Neural crest cell (in vitro differentiated cells): Measurements from ENCODE around the gene UBQLN1. TPM values are rescaled to one million over a fixed set of nuclear protein-coding genes. Genes with fewer than 3 reads are reported as not detected.

ENCODE experiments used
- DNase-seq: peaks from one replicate; pipeline ENCODE4 v3.0.0; 2021; ENCODE audit warnings: low read depth, mixed read lengths, low spot score
- H3K27ac Mint-ChIP-seq: one replicate; pipeline ENCODE4 v1.8.0; 2021; ENCODE audit warnings: mild to moderate bottlenecking, mixed read lengths; ENCODE audit not compliant: unreplicated experiment
- H3K27me3 Mint-ChIP-seq: 2 replicates; pipeline ENCODE4 v1.8.0; 2021; ENCODE audit warnings: low read depth, mild to moderate bottlenecking, mixed read lengths
- H3K36me3 Mint-ChIP-seq: 2 replicates; pipeline ENCODE4 v1.8.0; 2021; ENCODE audit warnings: low read depth, mild to moderate bottlenecking, mixed read lengths
- H3K4me1 Mint-ChIP-seq: 2 replicates; pipeline ENCODE4 v1.8.0; 2021; ENCODE audit warnings: mixed read lengths
- H3K4me3 Mint-ChIP-seq: one replicate; pipeline ENCODE4 v1.8.0; 2021; ENCODE audit warnings: mild to moderate bottlenecking, mixed read lengths
- H3K9me3 Mint-ChIP-seq: 2 replicates; pipeline ENCODE4 v1.8.0; 2021; ENCODE audit warnings: mixed read lengths
- total RNA-seq: library from RNA; stranded (reverse); gene quantifications from 2 replicates; pipeline ENCODE4 v1.2.1, GENCODE V29; 2021
- TF ChIP-seq, protein P1 (sequence below): fragments of 200-600 bp; sonication (generic); conservative IDR thresholded peaks from 2 replicates; pipeline ENCODE4 v1.5.0; 2021; ENCODE audit warnings: antibody characterized with exemption, mild to moderate bottlenecking

Gene UBQLN1
- total RNA-seq, 1 donor from 2014 or later = 109 TPM

GRCh38 chr9:83669067-83669466 is 38.7 kb downstream of the UBQLN1 start:
- TF ChIP-seq, protein P1, sequence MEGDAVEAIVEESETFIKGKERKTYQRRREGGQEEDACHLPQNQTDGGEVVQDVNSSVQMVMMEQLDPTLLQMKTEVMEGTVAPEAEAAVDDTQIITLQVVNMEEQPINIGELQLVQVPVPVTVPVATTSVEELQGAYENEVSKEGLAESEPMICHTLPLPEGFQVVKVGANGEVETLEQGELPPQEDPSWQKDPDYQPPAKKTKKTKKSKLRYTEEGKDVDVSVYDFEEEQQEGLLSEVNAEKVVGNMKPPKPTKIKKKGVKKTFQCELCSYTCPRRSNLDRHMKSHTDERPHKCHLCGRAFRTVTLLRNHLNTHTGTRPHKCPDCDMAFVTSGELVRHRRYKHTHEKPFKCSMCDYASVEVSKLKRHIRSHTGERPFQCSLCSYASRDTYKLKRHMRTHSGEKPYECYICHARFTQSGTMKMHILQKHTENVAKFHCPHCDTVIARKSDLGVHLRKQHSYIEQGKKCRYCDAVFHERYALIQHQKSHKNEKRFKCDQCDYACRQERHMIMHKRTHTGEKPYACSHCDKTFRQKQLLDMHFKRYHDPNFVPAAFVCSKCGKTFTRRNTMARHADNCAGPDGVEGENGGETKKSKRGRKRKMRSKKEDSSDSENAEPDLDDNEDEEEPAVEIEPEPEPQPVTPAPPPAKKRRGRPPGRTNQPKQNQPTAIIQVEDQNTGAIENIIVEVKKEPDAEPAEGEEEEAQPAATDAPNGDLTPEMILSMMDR = no peak
- Mint-ChIP-seq H3K27me3 (no peaks in the 10 kb centered on the region), H3K36me3 (peaks cover 17% of the 10 kb centered on the region), H3K4me1 (no peaks in the 10 kb centered on the region), H3K4me3 (no peak overlapping the region), H3K9me3 (no peaks in the 10 kb centered on the region), H3K27ac (no peak overlapping the region)
- no peak for DNase-seq

GRCh38 chr9:83665580-83666200 is 42.1 kb downstream of the UBQLN1 start:
- Mint-ChIP-seq H3K9me3 (no peaks in the 10 kb centered on the region), H3K36me3 (peaks cover 6% of the 10 kb centered on the region), H3K4me1 (no peaks in the 10 kb centered on the region), H3K27me3 (no peaks in the 10 kb centered on the region), H3K27ac (no peak overlapping the region), H3K4me3 (no peak overlapping the region)
- TF ChIP-seq, protein P1 = no peak
- DNase-seq = no peak

GRCh38 chr9:83662933-83663332 is 44.8 kb downstream of the UBQLN1 start:
- H3K27me3 Mint-ChIP-seq = no peaks in the 10 kb centered on the region
- DNase-seq = no peak
- peaks cover 10% of the 10 kb centered on the region for H3K36me3 Mint-ChIP-seq
- H3K9me3 Mint-ChIP-seq = no peaks in the 10 kb centered on the region
- no peak overlapping the region for H3K27ac Mint-ChIP-seq
- TF ChIP-seq, protein P1 = no peak
- H3K4me3 Mint-ChIP-seq = no peak overlapping the region
- H3K4me1 Mint-ChIP-seq = no peaks in the 10 kb centered on the region

GRCh38 chr9:83656952-83657351 is 50.8 kb downstream of the UBQLN1 start:
- no peaks in the 10 kb centered on the region for H3K27me3 Mint-ChIP-seq
- TF ChIP-seq, protein P1 = no peak
- H3K36me3 Mint-ChIP-seq = peaks cover 33% of the 10 kb centered on the region
- H3K4me1 Mint-ChIP-seq = no peaks in the 10 kb centered on the region
- H3K27ac Mint-ChIP-seq = no peak overlapping the region
- peaks cover 5% of the 10 kb centered on the region for H3K9me3 Mint-ChIP-seq
- H3K4me3 Mint-ChIP-seq = no peak overlapping the region
- DNase-seq = no peak

DNA sequence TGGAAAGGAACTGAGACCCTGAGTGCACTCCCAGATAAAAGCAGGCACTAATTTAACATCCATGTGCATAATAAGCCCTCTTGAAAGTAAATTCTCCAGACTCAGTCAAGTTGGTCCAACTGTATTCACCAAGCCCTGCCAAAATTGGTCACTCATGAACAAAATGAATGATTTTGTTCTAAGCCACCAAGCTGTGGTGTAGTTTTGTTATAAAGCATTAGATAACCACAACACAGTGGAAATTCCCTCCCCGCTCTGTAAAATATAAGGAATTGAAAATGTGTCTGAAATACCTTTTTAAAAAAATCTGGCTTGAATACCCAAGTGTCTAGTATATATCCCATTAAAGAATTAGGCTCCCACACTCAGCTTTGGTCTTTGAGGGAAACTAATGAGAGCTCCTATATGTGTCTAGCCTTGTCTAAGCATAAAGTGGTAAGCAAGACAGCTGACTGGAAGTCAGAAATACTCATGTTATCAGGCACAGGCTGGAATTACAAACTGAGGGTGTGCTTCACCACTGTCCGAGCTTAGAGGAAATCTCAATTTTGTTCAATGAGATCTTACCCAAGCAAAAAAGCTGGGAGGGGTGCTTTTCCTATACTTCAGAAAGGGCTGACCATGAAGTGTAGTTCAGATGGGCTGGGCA is 51.6 kb downstream of the UBQLN1 start:
- no peaks in the 10 kb centered on the region for H3K4me1 Mint-ChIP-seq
- peaks cover 7% of the 10 kb centered on the region for H3K9me3 Mint-ChIP-seq
- DNase-seq = no peak
- H3K4me3 Mint-ChIP-seq = no peak overlapping the region
- TF ChIP-seq, protein P1 = no peak
- peaks cover 41% of the 10 kb centered on the region for H3K36me3 Mint-ChIP-seq
- no peaks in the 10 kb centered on the region for H3K27me3 Mint-ChIP-seq
- H3K27ac Mint-ChIP-seq = no peak overlapping the region
